GM21723 (cell line): ENCODE data around the gene CAMTA1.
"Not testable (repeated sequence)": the region's sequence is repeated elsewhere in the genome, so short reads cannot be mapped to it uniquely, and the experiment has no call there.

Source experiments
- ATAC-seq: cut with Tn5 transposase; IDR thresholded peaks from one replicate; pipeline ENCODE4 v1.9.1; 2021; ENCODE audit warnings: mild to moderate bottlenecking, moderate library complexity; ENCODE audit not compliant: unreplicated experiment

The CAMTA1 gene

GRCh38 chr1:7322912-7323311, 537.7 kb downstream of the CAMTA1 start:
- no peak for ATAC-seq

- ATAC-seq: no peak
Observed at GRCh38 chr1:7325254-7325653, 540.0 kb downstream of the CAMTA1 start.

DNA sequence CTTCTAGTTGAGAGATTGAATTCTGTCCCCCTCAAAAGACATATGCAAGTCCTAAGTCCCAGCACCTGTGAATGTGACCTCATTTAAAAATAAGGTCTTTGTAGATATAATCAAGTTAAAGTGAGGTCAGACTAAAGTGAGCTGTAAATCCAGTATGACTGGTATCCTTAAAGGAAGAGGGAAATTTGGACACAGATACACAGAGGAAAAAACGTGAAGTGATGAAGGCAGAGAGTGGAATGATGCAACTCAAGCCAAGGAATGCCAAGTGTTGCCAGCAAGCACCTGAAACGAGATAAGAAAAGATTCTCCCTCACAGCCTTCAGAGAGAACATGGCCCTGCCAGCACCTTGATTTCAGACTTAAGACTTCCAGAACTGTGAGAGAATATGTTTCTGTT, 541.1 kb downstream of the CAMTA1 start:
- no peak for ATAC-seq

GRCh38 chr1:7327849-7328248, 542.6 kb downstream of the CAMTA1 start:
- no peak for ATAC-seq

DNA sequence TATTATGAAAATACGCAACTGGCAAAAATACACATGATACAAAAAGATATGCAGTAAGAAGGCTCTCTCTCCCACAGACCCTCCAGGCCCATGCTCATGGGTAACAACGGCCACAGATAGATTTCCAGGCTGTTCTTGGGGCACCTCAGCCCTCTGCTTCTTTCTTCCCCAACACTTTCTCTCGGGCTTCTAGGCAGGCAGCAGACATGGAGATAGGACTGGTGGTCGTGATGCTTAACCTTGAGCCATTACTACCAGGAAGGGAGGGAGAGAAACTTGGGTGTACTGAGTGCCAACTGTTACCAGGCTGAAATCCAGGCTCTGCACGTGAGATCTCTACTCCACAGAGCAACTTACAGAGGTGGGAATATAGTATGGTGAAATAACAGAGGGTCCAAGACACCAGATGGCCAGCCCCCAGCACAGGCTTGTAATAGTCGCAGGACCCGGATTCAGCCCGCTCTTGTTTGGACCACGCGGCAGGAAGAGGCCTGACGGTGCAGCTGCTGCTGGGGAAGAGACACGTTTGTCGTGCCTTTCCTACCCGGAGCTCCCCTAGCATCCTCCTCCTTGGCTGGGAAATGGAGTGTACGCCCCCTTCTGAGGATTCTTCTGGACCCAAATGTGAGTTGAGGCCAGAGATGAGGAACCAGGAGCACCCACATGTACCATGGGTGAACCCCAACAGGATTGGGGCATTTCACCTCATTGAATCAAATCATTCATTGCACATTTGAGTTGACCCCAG, 544.8 kb downstream of the CAMTA1 start:
- ATAC-seq: no peak

GRCh38 chr1:7330726-7331125, 545.5 kb downstream of the CAMTA1 start:
- ATAC-seq: not testable (repeated sequence)

- ATAC-seq: no peak
Observed at GRCh38 chr1:7331926-7332535, 546.8 kb downstream of the CAMTA1 start.

GRCh38 chr1:7333094-7333493, 547.8 kb downstream of the CAMTA1 start:
- no peak for ATAC-seq

- no peak for ATAC-seq
Observed at GRCh38 chr1:7333620-7334019, 548.4 kb downstream of the CAMTA1 start.

DNA sequence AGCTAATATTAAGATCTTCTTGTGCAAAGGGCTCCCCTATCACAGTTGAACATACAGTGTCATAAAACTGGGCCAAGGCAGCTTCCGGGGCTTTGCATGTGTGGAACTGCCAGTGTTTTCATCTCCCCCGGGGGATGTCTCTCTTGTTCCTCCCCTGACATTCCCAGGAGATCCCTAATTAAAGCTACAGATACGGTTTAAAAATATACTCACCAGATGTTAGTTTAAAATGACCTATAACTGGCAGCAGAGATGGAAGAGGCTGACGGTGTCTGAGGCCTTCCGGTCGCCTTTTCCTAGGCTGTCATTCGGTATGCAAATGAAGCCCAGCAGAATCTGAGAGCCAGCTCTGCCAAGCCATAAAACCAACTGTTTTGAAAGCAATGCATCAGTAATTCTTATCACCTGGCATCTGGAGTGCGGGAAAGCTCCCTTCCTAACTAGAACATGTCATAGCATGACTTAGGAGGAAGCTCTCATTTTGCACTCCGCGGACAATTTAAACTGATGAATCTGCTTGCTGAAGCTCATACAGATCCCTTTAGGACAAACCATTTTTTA, 549.3 kb downstream of the CAMTA1 start:
- ATAC-seq: no peak

- no peak for ATAC-seq
Observed at GRCh38 chr1:7335224-7335879, 550.1 kb downstream of the CAMTA1 start.

DNA sequence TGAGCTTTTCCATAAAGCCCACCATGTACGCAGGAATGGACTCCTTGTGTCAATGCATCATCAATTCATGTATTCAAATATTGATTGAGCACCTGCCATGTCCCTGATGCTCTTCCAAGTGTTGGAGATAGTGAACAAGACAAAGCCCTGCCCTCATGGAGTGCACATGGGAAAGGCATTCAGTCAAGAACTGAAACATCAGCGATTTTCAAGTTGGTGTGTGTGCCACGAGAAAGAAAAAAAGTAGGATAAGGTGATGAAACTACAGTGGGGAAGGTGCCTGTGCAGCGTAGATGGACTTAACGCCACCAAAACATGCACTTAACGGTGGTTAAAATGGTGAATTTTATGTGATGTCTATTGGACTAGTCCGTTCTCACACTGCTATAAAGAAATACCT, 553.2 kb downstream of the CAMTA1 start:
- ATAC-seq: no peak

DNA sequence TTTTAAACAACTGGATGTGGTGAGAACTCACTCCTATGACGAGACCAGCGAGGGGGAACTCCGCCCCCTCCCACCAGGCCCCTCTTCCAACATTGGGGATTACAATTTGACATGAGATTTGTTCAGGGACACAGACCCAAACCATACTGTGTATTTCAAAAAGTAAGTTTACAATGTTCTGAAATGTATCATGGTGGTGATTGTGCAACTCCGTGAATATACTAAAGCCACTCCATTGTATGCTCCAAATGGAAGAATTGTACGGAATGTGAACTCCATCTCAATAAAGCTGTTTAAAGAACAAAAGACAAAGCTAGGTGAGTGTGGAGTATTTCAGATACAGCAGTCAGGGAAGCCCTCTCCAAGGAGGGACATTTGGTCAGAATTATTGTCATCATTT, 553.8 kb downstream of the CAMTA1 start:
- ATAC-seq: no peak

GRCh38 chr1:7339953-7340352, 554.7 kb downstream of the CAMTA1 start:
- ATAC-seq: no peak

- no peak for ATAC-seq
Observed at GRCh38 chr1:7341145-7341905, 556.1 kb downstream of the CAMTA1 start.

GRCh38 chr1:7343882-7344281, 558.6 kb downstream of the CAMTA1 start:
- no peak for ATAC-seq

- no peak for ATAC-seq
Observed at GRCh38 chr1:7344299-7344698, 559.0 kb downstream of the CAMTA1 start.

DNA sequence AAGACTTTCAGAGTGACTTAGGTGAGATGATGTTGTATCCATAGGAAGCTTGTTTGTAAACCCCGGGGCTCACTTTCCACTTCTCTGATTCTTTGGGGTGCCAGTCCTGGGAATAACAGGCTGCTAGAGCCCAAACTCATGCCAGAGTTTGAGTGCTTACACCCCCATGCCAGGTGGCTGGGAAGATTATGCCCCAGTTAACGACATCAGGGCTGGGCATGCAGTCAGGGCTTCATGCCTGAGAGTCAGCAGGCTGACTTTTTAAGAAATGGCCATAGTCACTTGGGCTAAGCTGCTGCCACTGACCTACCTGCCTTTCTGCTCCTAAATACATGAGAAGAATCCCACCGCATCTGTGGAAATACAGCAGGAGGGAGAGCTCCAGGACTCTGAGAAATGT, 560.3 kb downstream of the CAMTA1 start:
- ATAC-seq: no peak

DNA sequence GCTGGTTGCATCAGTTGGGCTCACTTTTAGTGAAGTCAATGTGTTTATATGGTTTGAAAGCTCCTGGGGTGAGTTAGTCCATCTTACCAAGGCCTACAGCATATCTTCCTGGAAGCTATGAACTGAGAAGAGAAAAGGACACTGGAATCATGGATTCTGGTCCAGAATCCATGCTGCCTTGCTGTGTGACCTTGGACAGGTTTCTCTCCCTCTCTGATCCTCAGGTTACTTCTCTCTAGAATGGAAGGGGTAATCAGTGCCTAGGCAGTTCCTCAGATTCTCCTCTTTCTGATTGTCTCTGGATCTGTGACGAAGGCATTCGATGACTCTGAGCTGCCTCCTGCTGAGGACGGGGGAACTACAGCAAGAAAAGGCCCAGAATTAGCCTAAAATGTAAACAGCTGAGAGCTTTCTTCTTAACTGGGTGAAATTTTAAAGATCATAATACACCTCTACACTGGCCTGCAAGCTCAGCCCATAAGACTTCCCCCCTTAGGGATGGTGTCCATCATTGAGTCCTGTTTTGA, 560.9 kb downstream of the CAMTA1 start:
- no peak for ATAC-seq

DNA sequence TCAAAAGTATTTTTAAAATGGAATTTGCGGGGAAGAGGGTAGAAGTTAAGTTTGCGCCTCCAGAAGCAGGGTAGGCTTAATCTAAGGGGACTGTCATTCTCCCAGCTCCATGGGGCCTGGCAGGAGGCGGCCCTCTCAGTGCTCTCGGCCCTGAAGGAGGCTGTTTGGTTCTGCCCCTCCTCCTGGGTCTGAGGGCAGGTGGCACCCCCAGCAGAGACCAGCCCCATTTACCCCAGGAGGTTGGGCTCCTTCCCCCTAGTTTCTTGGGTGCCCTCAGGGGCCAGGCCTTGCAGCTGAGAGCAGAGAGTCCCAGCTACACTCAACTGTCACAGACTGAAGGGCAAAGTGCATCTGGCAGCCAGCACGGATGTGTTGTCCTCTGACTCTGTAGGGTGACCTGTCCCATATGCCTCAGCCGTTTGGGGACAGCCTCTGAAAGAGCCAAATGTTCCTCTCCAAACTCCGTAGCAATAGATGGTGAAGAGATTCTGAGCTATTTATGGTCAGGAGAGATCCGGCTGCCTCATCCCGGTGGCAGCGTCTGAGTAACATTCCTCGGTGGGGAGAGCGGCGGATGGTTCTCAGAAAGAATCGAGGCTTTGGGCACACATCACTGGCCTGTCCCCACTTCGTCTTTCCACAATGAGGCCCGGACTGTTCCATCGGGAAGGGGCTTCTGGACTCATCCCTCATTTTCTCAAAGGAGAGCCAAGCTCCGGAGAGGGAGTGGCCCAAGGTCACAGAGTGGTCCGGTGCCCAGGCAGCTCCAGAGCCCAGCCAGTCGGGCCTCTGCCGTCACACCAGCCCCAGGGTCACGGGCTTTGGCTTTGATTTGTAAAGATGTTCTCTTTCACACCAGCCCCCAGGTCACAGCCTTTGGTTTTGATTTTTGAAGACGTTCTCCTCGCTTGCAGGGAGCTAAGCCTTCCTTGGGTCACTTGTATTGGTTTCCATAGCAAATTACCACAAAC, 561.6 kb downstream of the CAMTA1 start:
- no peak for ATAC-seq
